RPMI8226 (cell line): ENCODE data around the gene IL1B.
A peak's percentile ranks its signal among the peaks of the same experiment; 100 is the strongest.

Experiments used
- DNase-seq: peaks from one replicate; pipeline ENCODE4 v3.0.0-alpha.2; 2015

The IL1B gene

DNA sequence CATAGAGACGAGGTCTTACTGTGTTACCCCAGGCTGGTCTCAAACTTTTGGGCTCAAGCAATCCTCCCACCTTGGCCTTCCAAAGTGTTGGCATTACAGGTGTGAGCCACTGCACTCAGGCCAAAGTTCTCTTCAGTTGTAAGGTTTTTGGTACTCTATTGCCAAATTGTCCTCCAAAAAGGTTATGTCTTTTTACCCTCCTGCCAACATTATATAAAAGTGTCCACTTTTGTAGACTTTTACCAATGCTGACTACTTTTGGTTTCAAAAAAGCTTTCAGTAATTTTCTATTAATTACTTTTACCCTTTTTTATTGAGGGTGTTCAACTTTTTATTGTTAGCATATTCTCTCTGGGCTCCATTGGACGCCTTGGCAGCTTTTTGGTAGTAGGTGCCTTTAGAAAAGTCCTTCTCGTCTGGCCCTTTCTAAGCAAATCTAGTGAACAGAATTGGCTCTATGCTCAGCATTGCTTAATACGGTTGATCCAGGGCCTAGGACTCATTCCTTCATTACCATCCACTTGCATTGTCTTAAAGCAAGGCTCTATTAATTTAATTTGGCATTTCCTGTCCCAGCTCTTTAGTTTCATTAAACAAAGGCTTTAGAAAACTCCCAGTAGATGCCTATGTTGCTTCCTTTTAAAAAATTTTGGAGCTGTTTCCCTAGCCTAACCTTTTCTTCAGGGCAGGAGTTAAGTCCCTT, 35.5 kb downstream of the IL1B start:
- DNase-seq, result no peak

DNA sequence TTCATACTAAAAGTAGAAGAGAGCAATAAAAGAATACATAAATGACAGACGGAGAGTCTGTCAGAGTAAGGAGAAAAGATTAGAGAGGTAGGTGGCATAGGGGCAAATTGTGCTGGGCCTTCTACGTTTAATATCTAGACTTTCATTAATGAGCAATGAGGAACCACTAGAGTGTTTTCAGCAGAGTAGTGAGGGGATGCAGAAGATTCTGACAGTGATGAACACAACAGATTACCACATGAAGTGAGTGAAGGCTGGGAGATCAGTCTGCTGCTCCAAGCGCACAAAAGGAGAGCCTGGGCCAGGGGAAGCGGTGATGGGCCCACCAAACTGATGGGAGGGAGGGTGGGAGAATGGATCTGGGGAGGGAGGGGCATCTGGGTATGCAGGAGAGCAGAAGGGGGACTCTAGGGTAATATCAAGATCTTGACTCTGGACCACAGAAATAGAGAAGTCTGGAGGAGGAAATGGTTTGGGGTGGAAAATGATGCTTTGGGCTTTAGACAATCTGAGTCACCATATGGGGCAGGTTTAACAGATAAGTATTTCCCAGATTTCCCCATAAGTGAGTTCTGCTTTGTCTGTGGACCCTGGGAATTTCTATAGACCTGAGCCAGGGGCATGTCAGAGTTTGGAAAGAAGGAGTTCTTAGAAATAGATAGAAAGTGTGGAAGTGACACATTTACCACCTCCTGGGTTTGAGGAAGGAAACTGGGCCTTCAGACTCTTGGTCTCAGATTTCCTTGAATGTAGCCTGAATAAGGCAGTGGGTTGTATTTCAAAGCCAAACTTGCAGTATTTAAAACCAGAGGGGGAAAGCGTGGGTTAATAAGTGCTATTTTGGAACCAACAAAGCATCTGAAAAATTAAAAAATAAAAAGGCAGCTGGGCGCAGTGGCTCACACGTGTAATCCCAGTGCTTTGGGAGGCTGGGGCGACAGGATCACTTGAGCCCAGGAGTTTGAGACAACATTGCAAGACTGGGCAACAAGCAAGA, 37.3 kb downstream of the IL1B start:
- no peak for DNase-seq

- DNase-seq, result no peak
Observed at GRCh38 chr2:112796486-112796885, 40.1 kb downstream of the IL1B start.

DNA sequence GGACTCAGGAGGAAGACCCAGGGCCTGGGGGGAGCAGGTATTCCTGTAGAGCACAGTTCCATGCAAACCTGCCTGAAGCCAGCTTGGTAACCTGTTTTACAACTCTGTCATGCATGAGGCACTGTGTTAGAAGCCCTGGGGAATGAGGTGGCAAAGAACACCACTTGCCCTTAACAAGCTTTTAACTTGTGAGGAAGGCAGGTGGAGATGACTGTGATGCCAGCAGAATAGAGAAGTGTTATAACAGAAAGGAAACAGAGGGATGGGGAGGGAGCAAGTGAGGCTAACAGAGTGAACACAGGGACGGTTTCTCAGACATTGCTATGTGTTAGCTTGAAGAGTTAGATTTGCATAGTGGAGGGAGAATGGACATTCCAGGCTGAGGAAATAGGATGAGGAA, 40.8 kb downstream of the IL1B start:
- no peak for DNase-seq

- no peak for DNase-seq
Observed at GRCh38 chr2:112794841-112795240, 41.7 kb downstream of the IL1B start.

- peak; percentile 23 for DNase-seq
Observed at GRCh38 chr2:112794131-112794733, 42.3 kb downstream of the IL1B start.

DNA sequence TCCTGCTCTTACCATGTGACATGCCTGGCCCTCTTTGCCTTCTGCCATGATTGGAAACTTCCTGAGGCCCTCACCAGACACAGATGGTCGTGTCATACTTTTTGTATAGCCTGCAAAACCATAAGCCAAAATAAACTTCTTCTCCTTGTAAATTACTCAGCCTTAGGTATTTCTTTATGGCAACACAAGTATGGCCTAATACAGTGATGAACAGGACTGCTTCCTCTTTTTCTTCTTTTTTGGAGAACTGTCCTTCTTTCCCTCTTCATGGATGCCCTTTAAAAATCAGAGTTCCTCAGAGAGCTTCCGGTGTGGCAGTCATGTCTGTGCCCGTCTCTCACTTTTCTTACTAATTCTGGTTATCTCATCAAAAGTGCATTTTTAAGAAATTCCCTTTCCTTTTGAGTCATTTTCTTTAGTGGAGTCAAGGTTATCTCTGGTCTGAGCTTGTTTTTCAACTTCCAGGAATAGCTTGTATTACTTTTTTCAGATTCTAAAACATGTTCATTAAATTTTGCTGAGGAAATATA, 43.1 kb downstream of the IL1B start:
- no peak for DNase-seq

DNA sequence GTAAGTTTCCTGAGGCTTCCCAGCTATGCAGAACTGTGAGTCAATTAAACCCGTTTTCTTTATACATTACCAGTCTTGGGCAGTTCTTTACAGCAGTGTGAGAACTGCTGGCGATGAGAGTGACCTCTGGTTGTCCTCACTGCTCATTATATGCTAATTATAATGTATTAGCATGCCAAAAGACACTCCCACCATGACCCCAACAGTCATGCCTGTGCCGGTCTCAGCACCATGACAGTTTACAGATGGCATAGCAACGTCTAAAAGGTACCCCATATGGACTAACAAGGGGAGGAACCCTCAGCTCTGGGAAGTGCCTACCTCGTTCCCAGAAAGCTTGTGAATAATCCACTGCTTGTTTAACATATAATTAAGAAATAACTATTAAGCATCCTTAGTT, 44.2 kb downstream of the IL1B start:
- no peak for DNase-seq

DNA sequence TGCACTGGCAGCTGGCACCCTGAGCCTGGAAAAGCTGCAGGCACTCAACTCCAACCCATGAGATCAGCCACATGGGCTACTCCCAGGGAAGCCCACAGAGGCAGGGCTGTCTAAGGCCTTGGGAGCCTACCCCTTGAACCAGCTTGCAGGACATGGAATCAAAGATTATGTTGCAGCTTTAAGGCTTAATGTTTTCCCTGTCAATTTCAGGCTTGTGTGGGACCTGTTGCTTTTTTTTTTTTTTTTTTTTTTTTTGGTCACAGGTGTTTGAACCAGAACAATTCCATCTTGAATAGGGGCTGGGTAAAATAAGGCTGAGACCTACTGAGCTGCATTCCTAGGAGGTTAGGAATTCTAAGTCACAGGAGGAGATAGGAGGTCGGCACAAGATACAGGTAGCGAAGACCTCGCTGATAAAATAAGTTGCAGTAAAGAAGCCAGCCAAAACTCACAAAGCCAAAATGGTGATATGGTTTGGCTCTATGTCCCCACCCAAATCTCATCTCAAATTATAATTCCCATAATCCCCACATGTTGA, 44.8 kb downstream of the IL1B start:
- no peak for DNase-seq

DNA sequence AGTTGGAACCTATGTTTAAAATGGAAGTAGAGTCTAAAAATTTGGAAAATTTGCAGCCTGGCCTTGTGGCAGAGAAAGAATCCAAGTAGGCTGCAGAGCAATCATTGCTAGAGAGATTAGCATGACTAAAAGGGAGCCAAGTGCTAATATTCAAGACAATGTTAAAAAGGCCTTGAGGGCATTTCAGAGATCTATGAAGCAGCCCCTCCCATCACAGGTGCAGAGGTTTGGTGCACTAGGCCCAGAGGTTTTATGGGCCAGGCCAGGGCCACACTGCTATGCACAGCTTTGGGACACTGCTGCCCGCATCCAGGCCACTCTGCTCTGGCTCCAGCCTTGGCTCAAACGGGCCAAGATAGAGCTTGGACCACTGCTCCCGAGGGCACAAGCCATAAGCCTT, 45.6 kb downstream of the IL1B start:
- no peak for DNase-seq

DNA sequence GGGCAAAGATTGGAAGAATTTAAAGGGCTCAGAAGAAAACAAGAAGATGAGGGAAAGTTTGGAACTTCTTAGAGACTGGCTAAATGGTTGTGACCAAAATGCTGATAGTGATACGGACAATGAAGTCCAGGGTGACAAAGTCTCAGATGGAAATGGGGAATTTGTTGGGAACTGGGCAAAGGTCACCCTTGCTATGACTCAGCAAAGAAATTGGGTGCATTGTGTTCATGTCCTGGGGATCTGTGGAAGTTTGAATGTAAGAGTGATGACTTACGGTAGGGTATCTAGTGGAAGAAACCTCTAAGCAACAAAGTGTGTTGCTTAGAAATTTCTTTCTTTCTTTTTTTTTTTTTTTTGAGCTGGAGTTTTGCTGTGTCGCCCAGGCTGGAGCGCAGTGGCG, 46.3 kb downstream of the IL1B start:
- DNase-seq, result no peak

- no peak for DNase-seq
Observed at GRCh38 chr2:112789186-112789585, 47.4 kb downstream of the IL1B start.

DNA sequence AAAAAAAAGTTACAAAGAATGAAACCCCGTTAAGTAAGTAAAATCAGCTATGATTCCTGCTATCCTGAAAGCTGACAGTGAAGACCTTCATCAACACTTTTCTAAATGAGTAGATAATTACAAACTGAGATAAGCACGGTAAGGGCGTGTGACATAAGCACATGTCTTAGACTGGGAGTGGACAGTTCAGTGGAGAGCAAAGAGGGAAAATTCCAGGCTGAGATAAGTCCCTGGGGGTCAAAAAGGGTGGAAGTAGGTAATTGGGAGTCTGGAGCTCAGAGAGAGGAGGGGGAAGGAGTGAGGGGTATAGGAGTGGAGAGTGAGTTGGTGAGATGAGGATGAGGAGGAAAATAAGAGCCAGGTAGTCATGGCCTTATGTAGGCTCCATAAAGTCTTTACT, 47.9 kb downstream of the IL1B start:
- DNase-seq, result no peak

DNA sequence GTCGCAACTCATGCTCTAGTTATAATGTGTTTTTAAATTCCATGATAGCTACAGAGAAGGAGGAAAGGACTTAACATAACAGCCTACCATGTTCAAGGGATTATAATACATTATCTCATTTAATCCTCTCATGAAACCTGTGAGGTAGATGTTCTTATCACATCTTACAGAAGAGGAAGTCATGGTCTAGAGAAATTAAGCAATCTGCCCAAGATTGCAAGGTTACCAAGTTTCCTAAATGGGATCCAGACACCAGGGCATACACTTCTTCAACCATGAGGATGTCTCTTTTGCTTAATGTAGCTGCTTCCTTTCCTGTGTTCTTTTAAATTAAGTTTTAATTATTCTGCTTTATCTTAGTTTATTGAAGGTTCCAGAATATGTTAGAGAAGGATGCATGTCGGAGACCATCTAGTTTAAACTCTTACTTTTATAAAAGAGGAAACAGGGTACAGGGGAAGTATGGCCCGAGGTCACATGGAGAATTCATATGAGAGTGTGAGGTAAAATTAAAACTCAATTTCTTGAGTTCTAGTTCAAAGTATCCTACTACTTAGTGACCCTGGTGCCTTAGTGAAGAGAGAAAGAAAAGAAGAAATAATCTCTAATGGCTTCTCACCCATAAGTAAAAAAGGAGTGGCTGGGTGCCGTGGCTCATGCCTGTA, 48.7 kb downstream of the IL1B start:
- DNase-seq, result no peak

DNA sequence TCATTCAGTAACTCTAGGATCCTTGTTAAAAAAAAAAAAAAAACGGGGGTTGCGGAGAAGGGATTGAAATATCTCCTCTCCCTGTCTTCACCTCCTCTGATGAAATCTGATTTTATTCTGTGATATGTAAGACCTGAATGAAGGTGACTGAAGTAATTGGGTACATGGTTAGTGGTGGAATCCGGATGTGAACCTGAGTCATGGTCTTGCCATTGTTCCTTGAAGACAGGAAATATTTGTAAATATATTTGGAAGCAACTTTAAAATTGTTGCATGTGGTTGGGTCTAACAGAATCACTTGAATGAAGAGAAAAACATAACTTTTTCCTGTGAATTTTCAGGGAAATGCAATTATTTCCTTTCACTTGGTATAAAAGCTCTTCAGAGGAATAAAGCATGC, 49.3 kb downstream of the IL1B start:
- DNase-seq, result no peak

DNA sequence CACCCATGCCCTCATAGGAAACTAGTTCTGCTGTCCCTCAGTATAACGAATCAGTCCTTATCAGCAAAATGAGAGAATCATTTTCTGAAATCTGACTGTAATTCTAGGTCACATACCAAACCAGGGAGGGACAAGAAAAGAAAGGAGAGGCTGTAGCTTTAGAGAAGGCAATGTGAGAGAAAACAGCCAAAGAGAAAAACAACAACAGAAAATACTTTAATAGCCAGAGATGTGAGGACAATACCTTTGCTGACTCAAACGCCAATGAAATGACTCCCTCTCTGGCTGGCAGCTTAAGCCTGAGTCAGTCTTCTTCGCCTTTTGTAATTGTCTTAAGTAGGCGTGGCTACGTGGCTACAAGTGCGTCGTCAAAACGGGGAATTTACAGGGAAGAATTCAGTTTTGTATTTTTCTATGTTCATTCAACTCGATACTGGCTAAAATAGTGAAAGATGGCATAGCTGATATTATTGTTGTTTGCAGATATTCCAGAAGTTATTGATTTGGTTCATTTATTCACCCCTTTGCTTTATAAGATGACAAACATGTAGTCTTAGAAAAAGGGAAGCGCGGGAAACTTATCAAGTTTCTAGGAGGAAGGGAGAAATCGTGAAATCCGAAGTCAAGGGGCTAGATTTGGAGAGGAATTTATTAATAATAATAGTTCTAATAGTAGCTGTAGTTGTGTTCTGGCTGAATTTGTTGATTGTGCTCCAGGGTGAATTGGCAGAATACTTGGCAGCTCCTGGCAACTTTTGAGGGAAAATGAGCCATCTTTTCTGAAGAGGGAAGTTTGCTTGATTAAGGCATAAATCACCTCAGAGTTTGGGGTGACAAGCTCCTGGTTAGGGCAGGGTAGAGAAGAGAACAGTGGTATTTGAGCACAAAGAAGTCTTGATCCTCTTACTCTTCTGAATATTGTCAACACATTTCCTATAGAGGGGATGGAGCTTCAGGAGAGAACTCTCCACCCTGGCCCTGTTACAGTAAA, 52.1 kb downstream of the IL1B start, which contains the start of gene IL1A:
TSS of gene IL1A (minus strand) at position 295 of the 991 bp plus-strand sequence. CDS start 723 bp downstream, outside the sequence.
- DNase-seq, result no peak

DNA sequence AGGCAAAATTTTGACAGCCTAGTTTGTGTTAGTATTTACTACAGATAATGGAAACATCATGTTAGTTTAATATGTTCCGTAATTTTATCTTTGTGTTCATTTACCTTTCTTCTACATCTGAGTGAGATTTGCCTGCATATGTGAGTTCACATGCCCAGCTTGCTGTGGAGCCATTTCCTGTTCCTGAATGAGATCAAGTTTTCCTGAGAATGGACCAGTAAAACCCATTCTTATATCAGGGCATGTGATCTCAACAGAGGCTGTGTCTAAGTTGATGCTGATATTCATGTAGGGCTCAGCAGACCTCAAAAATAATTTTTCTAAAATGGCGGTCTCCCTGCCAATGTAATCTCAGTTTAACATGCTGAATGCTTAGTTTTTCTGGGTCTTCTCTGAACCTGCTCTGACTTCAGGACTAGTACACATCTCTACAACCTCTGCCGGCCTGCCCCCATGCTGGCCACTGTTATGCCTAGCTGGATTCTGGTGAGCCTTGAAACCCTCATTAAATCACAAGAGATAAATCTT, 53.3 kb downstream of the IL1B start:
- DNase-seq, result no peak

DNA sequence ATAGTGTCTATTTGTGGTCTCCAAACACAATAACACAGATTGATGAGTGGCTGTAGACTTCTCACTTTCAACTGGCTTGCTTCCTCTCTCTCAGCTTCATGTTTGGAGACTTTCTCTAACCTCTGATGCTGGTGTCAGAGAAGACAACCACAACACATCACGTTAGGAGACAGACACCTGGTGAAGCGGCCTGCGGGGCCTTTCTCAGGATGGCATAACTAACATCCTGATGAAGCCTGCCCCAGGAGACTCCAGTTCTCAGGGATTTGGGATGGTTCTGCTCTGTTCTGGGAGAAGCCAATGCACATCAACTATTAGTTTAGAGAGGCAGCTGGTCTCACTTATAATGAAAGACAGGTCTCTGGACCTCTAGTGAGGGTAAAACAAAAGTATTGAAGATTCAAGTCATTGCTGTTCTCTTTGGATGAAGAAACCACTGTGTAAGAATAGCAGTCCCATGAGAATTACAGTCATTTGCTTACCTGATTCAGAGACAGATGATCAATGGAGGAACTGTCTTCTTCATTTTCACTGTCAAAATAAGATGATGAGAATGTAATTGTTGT, 54.3 kb downstream of the IL1B start:
- DNase-seq, result no peak
